Colonic mucosa (tissue), 4 donors: ENCODE data around the gene AKAP3. TPM values are rescaled to one million over a fixed set of nuclear protein-coding genes. Genes with fewer than 3 reads are reported as not detected.

Experiments
- DNase-seq: peaks from one replicate; pipeline ENCODE4 v3.0.0-alpha.2; 2020
- H3K27ac ChIP-seq: fragments of 200-600 bp; one replicate; pipeline ENCODE4 v1.8.0; 2021
- H3K27me3 ChIP-seq: fragments of 200-600 bp; one replicate; pipeline ENCODE4 v1.8.0; 2021
- H3K36me3 ChIP-seq: fragments of 200-600 bp; one replicate; pipeline ENCODE4 v1.8.0; 2021
- H3K4me1 ChIP-seq: fragments of 200-600 bp; one replicate; pipeline ENCODE4 v1.8.0; 2021; ENCODE audit warnings: mild to moderate bottlenecking
- H3K4me3 ChIP-seq: fragments of 200-600 bp; one replicate; pipeline ENCODE4 v1.8.0; 2021
- H3K9ac ChIP-seq, 2 donors: one replicate each; pipeline ENCODE4 v1.7.0; 2013; ENCODE audit warnings: control low read depth in 2 of 2, low read depth in 2 of 2, low read length in 2 of 2
- H3K9me3 ChIP-seq: fragments of 200-600 bp; one replicate; pipeline ENCODE4 v1.8.0; 2021
- intact Hi-C: fragments of 100-400 bp; cut with DNase I; formaldehyde crosslinking; loops from one replicate; pipeline ENCODE4 v1.14.1; 2022
- total RNA-seq, 2 donors: library from RNA; stranded (reverse); fragmentation: NEBNext Ultra II Directional in 1 of 2; extraction: Animal tissue kit (Norgen Biotek cat#: 25700) in 1 of 2; gene quantifications; one replicate each; pipeline ENCODE4 v1.2.1, GENCODE V29; 2021
- TF ChIP-seq, protein P1 (sequence below): fragments of 200-600 bp; IDR thresholded peaks from one replicate; pipeline ENCODE4 v1.8.0; 2022; ENCODE audit warnings: antibody characterized with exemption, mild to moderate bottlenecking
- donor health status: healthy.
- donor health status: DM: no; HTN: no; CAD: no.
- donor health status: DM: no; HTN: no; CAD: no.

Gene AKAP3
- total RNA-seq, 2 donors from 2014 or later, result 2.0 to 3.3 TPM

- no peaks in the 10 kb centered on the region for H3K27me3 ChIP-seq
- DNase-seq, result no peak
- intact Hi-C loops, result no loop called here
- H3K36me3 ChIP-seq, result no peaks in the 10 kb centered on the region
- no peaks in the 10 kb centered on the region for H3K9me3 ChIP-seq
- H3K4me3 ChIP-seq, result no peak overlapping the region
- no peak overlapping the region for H3K9ac ChIP-seq
- TF ChIP-seq, protein P1, sequence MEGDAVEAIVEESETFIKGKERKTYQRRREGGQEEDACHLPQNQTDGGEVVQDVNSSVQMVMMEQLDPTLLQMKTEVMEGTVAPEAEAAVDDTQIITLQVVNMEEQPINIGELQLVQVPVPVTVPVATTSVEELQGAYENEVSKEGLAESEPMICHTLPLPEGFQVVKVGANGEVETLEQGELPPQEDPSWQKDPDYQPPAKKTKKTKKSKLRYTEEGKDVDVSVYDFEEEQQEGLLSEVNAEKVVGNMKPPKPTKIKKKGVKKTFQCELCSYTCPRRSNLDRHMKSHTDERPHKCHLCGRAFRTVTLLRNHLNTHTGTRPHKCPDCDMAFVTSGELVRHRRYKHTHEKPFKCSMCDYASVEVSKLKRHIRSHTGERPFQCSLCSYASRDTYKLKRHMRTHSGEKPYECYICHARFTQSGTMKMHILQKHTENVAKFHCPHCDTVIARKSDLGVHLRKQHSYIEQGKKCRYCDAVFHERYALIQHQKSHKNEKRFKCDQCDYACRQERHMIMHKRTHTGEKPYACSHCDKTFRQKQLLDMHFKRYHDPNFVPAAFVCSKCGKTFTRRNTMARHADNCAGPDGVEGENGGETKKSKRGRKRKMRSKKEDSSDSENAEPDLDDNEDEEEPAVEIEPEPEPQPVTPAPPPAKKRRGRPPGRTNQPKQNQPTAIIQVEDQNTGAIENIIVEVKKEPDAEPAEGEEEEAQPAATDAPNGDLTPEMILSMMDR, result no peak
- no peak overlapping the region for H3K27ac ChIP-seq
- no peaks in the 10 kb centered on the region for H3K4me1 ChIP-seq
These were observed 59.9 kb downstream of the AKAP3 start for GRCh38 chr12:4588916-4589315.

GRCh38 chr12:4587108-4587507 lies 61.7 kb downstream of the AKAP3 start:
- intact Hi-C loops, result no loop called here
- TF ChIP-seq, protein P1, result no peak

GRCh38 chr12:4586500-4586899 lies 62.4 kb downstream of the AKAP3 start:
- Histone ChIP-seq H3K4me1 (no peaks in the 10 kb centered on the region), H3K36me3 (no peaks in the 10 kb centered on the region), H3K27me3 (no peaks in the 10 kb centered on the region), H3K4me3 (no peak overlapping the region), H3K9ac (no peak overlapping the region), H3K27ac (no peak overlapping the region), H3K9me3 (no peaks in the 10 kb centered on the region)
- intact Hi-C loops, result no loop called here
- DNase-seq, result no peak
- TF ChIP-seq, protein P1, result no peak

More at GRCh38 chr12:4587108-4587507, 61.7 kb downstream of the AKAP3 start:
- H3K27me3 ChIP-seq, result no peaks in the 10 kb centered on the region
- H3K4me1 ChIP-seq, result no peaks in the 10 kb centered on the region
- H3K36me3 ChIP-seq, result no peaks in the 10 kb centered on the region
- H3K9me3 ChIP-seq, result no peaks in the 10 kb centered on the region
- H3K27ac ChIP-seq, result no peak overlapping the region
- H3K9ac ChIP-seq, result no peak overlapping the region
- no peak overlapping the region for H3K4me3 ChIP-seq
- no peak for DNase-seq

GRCh38 chr12:4584896-4585295 lies 64.0 kb downstream of the AKAP3 start:
- Histone ChIP-seq H3K36me3 (no peaks in the 10 kb centered on the region), H3K4me1 (no peaks in the 10 kb centered on the region), H3K9me3 (no peaks in the 10 kb centered on the region), H3K27ac (no peak overlapping the region), H3K9ac (no peak overlapping the region), H3K27me3 (no peaks in the 10 kb centered on the region), H3K4me3 (no peak overlapping the region)
- TF ChIP-seq, protein P1, result no peak
- no peak for DNase-seq
- intact Hi-C loops, result loop anchor here (5.0 kb wide), 1 partner anchor 172 kb away; no protein-coding TSS in a partner anchor

- no peak overlapping the region for H3K9ac ChIP-seq
- H3K27me3 ChIP-seq, result no peaks in the 10 kb centered on the region
- H3K9me3 ChIP-seq, result no peaks in the 10 kb centered on the region
- H3K36me3 ChIP-seq, result no peaks in the 10 kb centered on the region
- intact Hi-C loops, result loop anchor here (5.0 kb wide), 1 partner anchor 173 kb away; no protein-coding TSS in a partner anchor
- no peak for DNase-seq
- TF ChIP-seq, protein P1, result no peak
- no peak overlapping the region for H3K27ac ChIP-seq
- peaks cover 2% of the 10 kb centered on the region for H3K4me1 ChIP-seq
- H3K4me3 ChIP-seq, result no peak overlapping the region
These were observed 64.6 kb downstream of the AKAP3 start for GRCh38 chr12:4584281-4584680.
